T-helper 1 cell (primary cell): ENCODE data around the gene TROAP.
"Not testable (repeated sequence)": the region's sequence is repeated elsewhere in the genome, so short reads cannot be mapped to it uniquely, and the experiment has no call there.

Experiments
- DNase-seq, 5 donors: peaks; one replicate each; pipeline ENCODE4 v3.0.0-alpha.2; 2012 to 2020

Gene TROAP

DNA sequence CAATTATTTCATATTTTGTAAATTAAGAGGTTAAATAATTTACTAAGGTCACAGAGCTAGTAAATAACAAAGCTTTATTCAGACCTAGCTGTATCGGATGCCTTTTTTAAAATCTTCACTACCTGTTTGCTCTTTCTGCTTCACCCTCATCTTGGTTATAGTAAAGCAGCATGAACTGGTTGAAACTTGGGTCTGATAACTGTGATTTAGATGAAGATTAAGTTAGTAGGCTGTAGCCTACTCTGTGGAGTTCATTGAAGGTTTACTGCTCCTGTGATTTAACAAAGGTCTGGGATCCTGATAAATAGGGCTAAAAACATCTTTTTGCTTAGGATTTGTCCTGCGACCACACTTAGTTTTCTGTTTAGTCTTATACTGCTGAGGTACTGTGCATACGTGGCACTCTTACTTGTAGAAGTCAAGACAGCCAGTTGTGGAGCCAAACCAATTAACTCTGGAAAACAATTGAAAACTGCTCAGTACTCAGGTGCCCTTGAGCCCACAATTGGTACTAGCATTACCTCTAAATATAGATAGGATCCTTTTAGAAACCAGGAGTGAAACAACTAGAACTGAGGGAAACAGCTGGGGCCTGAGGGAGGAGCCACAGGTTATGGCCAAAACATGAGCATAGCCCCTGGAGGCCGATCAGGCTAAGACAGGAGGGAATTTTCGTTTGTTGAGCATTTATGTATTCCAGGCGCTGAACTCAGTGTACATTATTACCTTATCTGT is 46.5 kb downstream of the TROAP start:
- peak in 1 of 5 donors; percentile 22 for DNase-seq

DNA sequence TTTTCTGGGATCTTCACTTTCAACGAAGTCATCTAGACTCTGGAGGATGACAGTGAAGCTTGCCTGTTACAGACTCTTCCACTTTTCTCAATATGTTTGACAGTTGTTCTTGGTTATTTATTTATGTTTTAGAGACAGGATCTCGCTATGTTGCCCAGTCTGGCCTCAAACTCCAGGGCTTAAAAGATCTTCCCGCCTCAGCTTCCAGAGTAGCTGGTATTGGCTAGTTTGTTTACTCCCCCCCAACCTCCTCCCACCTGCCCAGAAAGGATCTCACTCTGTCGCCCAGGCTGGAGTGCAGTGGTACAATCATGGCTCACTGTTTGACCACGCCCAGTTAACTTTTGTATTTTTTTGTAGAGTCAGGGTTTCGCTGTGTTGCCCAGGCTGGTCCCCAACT is 47.5 kb downstream of the TROAP start:
- no peak for DNase-seq

DNA sequence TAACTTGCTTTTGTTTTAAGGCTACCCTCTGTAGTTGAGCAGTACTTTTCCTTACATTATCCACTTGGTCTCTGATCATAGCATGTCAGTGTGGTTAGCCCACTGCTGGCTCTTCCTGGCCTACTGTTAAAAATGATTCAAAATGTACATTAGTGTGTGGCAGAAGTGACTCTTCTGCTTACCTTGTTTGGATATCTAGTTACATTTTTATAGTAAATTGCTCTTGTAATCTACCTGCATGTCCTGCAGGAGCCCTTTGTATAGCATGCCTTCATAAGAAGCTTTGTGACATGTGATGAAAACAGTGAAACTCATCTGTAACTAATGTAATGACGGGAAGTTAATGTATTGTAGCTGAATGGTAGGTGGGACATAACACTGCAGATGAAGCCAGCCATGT is 52.4 kb downstream of the TROAP start:
- no peak for DNase-seq

DNA sequence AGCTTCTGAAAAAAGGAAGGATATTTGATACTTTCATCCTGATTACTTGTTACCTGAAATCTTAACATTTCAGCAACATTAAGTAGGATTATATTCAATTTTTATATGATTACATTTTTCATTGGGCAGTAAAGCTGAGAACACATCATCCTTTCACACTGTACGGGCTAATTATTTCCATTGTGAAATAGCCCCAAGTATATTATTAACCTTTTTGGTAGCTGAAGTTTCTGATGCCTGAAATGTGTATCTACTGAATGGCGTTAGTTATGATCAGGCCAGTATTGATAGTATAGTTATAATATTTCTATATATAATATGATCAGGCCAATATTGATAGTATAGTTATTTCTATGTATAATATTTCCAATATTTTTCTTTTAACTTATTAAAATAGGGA is 54.3 kb downstream of the TROAP start:
- DNase-seq = no peak

DNA sequence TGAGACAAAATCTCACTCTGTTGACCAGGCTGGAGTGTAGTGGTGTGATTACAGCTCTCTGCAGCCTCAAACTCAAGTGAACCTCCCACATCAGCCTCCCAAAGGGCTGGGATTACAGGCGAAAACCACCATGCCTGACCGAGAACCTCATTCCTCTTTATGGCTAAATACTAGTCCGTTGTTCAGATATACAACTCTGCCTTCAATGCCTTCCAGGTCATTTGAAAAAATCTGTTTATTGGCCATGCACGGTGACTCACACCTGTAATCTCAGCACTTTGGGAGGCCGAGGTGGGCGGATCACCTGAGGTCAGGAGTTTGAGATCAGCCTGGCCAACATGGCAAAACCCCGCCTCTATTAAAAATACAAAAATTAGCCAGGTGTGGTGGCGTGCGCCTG is 57.1 kb downstream of the TROAP start:
- not testable (repeated sequence) for DNase-seq
